Hematopoietic multipotent progenitor cell treated with erythropoietin and hydrocortisone succinate and interleukin-3 and kit ligand, for 15 days (in vitro differentiated cells): Measurements from ENCODE around the gene ZBTB21.

Experiments
- DNase-seq: peaks from one replicate; pipeline ENCODE4 v3.0.0-alpha.2; 2015; ENCODE audit warnings: low spot score

Gene ZBTB21

GRCh38 chr21:42009831-42010506 lies at the start of gene ZBTB21:
Gene ZBTB21 (minus strand): TSS chr21:42010360. CDS start chr21:41994095, 16,265 bp downstream.
- peak; percentile 97 for DNase-seq

DNA sequence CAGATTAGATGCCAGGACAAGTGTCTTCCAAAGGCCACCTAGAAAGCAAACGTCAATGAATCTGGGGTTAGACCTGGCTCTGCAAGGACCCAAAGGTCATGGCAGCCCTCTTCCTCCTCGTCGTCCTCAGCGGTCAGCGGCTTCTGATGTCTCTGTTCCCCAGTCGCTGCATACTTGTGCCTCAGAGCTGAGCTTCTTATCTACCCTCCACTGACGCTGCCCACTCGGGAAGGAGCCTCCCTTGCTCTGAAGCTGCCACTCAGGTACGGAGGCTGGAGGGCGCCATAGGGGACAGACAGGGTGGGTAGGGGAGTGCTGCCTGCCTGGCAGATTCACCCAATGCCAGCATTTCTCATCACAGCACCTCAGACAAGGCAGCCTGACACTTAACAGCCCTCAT lies 49.6 kb upstream of the ZBTB21 start:
- DNase-seq = no peak

- DNase-seq = no peak
Measured at GRCh38 chr21:42059141-42059540, 49.0 kb upstream of the ZBTB21 start.

GRCh38 chr21:42058631-42059111 lies 48.5 kb upstream of the ZBTB21 start:
- no peak for DNase-seq

- no peak for DNase-seq
Measured at GRCh38 chr21:42057851-42058437, 47.8 kb upstream of the ZBTB21 start.

- no peak for DNase-seq
Measured at GRCh38 chr21:42056996-42057689, 47.0 kb upstream of the ZBTB21 start.

DNA sequence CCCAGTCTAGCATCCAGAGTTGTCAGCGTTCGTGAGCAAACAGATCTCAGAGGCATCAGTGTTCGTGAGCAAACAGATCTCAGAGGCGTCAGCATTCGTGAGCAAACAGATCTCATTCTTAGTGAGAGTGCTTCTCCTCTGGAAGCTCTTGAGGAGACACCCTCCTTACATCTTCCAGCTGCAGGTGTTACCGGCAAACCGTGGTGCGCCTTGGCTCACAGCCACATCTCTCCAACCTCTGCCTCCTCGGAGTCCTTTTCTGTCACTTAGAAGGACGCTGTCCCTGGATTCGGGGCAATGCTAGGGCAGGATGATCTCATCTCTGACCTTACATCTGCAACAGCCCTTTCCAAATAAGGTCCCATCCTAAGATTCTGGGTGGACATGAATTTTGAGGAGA lies 46.3 kb upstream of the ZBTB21 start:
- DNase-seq = no peak

GRCh38 chr21:42055425-42055824 lies 45.3 kb upstream of the ZBTB21 start:
- DNase-seq = no peak

GRCh38 chr21:42051788-42052187 lies 41.6 kb upstream of the ZBTB21 start:
- no peak for DNase-seq

DNA sequence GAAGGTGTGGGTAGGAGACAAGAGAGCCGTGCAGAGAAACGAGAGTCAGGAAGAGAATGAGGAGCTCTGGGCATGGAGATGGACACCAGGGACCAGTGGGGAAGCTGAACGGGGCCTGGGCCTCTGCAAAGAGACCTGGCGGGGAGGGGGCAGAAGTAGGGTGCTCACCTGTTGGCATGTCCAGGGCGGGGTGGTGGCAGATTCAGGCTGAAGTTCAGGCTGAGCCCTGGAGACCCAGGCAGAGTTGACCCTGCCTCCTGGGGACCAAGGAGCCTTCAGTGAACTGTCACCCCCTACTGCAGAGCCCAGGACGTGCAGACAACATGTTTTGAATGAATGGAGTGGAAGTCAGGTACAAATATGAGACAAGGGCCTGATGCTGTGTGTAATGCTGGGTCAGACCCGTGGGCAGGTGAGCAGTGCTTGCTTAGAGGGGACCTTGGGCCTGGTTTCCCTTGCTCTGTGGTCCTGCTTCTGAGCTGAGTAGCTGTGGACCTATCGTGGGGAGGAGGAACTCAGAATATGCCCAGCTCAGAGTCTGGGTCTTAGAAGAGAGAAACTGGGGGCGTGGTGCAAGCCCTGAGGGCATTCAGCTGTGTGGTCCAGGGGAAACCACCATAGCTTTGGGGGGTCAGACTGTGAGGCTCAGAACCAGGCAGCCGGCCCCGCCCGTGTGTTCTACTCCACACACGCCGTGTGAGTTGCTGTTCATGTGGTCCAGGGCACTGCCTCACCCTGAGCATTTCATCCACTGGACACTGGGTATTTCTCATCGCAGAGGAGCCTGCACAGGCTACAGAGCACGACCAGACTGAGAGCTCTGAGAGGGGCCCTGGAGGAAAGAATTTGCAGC lies 39.6 kb upstream of the ZBTB21 start:
- DNase-seq = no peak

- DNase-seq = no peak
Measured at GRCh38 chr21:42048870-42049577, 38.9 kb upstream of the ZBTB21 start.

DNA sequence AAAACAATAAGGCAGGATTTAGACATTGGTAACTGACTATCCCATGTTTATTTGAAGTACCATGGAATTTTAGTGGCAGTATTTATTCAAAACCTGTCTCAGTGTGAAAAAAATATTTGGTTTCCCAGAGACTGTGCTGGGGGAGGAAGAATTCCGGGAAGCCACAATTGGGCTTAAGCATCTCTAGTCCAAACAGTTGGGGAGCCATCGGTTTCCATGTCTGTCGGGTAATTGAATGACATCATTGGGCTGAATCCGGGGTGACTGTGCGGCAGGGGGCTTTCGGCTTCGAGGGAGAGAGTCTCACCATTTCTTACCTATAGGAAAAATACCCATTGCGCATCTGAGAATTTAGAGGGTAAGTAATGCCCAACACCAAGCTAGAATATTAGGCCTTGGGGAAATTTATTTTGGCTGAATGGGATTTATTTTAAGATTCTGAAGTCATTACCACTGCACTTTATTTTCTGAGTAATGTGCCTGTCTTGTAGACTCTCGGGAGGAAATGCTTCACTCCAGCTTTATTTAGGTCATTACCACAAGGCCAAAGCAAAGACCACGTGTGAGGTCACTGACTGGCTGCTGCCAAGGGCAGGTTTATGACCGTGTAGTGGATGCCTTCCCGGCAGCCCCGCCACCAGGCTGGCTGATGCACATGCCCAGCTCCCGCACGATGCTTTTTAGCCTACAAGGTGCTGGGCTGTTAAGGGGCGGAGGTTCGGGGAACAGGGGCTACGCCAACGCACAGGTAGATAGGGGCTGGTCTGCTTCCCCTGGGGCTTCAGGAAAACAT lies 37.9 kb upstream of the ZBTB21 start:
- no peak for DNase-seq

- no peak for DNase-seq
Measured at GRCh38 chr21:42044871-42045495, 34.8 kb upstream of the ZBTB21 start.

GRCh38 chr21:42043961-42044360 lies 33.8 kb upstream of the ZBTB21 start:
- no peak for DNase-seq

- DNase-seq = no peak
Measured at GRCh38 chr21:42043201-42043895, 33.2 kb upstream of the ZBTB21 start.

DNA sequence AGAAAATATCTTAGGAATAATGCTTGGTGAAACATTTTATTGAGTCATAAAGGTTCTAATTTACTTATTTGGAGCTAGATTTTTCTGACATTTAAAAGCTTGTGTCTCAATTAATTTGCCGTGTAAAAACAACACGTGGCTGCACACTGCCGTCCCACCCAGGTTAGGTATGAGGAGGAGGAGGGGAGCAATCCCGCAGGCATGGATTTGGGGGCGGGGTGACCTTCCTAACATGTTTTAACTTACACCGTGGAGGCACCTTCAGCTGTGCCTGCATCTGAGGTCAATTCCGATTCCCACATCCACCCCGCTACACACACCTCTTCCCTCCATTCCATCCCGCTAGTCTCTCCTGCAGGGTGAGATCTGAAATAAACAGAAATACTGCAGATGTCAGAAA lies 32.5 kb upstream of the ZBTB21 start:
- no peak for DNase-seq

DNA sequence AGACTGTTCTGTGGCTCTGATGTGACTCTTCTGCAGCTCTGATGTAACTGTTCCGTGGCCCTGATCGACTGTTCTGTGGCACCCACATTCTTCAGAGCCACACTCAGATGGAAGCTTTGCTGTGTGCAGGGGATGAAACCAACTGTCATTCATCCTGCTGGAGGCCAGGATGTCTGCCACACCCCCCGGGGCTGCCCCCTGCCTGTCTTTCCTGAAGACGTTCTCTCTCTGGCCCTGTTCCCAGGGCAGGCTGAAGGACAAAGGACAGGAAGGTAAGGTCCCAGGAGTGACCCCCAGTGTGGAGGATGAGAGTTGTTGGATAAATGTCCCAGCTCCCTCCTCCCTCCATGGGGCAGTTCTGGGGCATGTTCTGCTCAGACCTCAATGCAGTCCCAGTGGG lies 31.6 kb upstream of the ZBTB21 start:
- DNase-seq = no peak

DNA sequence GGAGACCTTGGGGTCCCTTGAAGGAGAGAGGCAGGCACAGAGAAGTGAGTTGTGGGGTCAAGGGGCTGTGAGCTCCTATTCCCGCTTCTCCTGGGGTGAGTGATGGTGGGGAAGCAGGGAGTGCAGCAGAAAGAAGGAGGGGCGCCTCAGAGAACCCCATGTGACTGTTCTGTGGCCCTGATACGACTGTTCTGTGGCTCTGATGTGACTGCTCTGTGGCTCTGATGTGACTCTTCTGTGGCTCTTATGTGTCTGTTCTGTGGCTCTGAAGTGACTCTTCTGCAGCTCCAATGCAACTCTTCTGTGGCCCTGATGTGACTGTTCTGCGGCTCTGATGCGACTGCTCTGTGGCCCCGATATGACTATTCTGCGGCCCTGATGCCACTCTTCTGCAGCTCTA lies 31.1 kb upstream of the ZBTB21 start:
- DNase-seq = no peak

GRCh38 chr21:42040411-42041180 lies 30.4 kb upstream of the ZBTB21 start:
- DNase-seq = no peak
